Measurements from ENCODE around the gene MYMK.

Gene MYMK

GRCh38 chr9:133468374-133468773 is 56.4 kb downstream of the MYMK start:
- no peak for DNase-seq (ENCODE audit: low read depth)

- no peak for DNase-seq (ENCODE audit: low read depth)
Observed at GRCh38 chr9:133467101-133467500, 57.7 kb downstream of the MYMK start.

- no peak for DNase-seq (ENCODE audit: low read depth)
Observed at GRCh38 chr9:133465984-133466383, 58.8 kb downstream of the MYMK start.

GRCh38 chr9:133464638-133465037 is 60.1 kb downstream of the MYMK start:
- DNase-seq (ENCODE audit: low read depth), result no peak

All from HS-27A (cell line).